Thoracic aorta (tissue), 2 donors: Measurements from ENCODE around the gene SLC4A11. TPM values are rescaled to one million over a fixed set of nuclear protein-coding genes. Genes with fewer than 3 reads are reported as not detected.
"Not testable (repeated sequence)": the region's sequence is repeated elsewhere in the genome, so short reads cannot be mapped to it uniquely, and the experiment has no call there.

Experiments used
- ATAC-seq: fragments of 150-250 bp; one replicate; pipeline ENCODE4 v1.8.0; 2017; ENCODE audit warnings: low read depth; ENCODE audit not compliant: insufficient number of reproducible peaks, low FRiP score
- DNase-seq: peaks from one replicate; pipeline ENCODE4 v3.0.0-alpha.2; 2020; ENCODE audit warnings: low spot score
- H3K27ac ChIP-seq, 2 donors: fragments of 200-600 bp; sonication (generic); 1 replicate in 1 of 2; 2 replicates in 1 of 2; pipeline ENCODE4 v1.5.1; 2016; ENCODE audit warnings: mild to moderate bottlenecking in 2 of 2, moderate library complexity in 2 of 2
- H3K27me3 ChIP-seq: fragments of 200-600 bp; sonication (generic); replicated peaks from 2 replicates; pipeline ENCODE4 v1.6.0; 2016; ENCODE audit warnings: mild to moderate bottlenecking; ENCODE audit not compliant: insufficient read depth
- H3K36me3 ChIP-seq: fragments of 200-600 bp; sonication (generic); one replicate; pipeline ENCODE4 v1.5.1; 2016
- H3K4me1 ChIP-seq, 2 donors: fragments of 200-600 bp; sonication (generic); 1 replicate in 1 of 2; 2 replicates in 1 of 2; pipeline versions ENCODE4 v1.5.1 to v1.6.0; 2016; ENCODE audit warnings: low read depth in 2 of 2, mild to moderate bottlenecking in 1 of 2; ENCODE audit not compliant: control insufficient read depth in 1 of 2
- H3K4me3 ChIP-seq: fragments of 200-600 bp; sonication (generic); 2 replicates; pipeline ENCODE4 v1.5.1; 2016; ENCODE audit warnings: mild to moderate bottlenecking
- H3K9me3 ChIP-seq: fragments of 200-600 bp; sonication (generic); 2 replicates; pipeline ENCODE4 v1.5.1; 2016
- total RNA-seq, 2 donors: library from RNA; depleted of rRNA; stranded (reverse); fragments of >200 nt; gene quantifications; one replicate each; pipeline versions ENCODE4 v1.1.0 to v1.2.3, GENCODE V29; 2016
- TF ChIP-seq, protein P1 (sequence below): fragments of 200-600 bp; sonication (generic); IDR thresholded peaks from one replicate; pipeline ENCODE4 v1.5.1; 2019; ENCODE audit warnings: antibody characterized with exemption

The SLC4A11 gene
- total RNA-seq, 2 donors from 2014 or later: 0.27 TPM; not detected in 1

DNA sequence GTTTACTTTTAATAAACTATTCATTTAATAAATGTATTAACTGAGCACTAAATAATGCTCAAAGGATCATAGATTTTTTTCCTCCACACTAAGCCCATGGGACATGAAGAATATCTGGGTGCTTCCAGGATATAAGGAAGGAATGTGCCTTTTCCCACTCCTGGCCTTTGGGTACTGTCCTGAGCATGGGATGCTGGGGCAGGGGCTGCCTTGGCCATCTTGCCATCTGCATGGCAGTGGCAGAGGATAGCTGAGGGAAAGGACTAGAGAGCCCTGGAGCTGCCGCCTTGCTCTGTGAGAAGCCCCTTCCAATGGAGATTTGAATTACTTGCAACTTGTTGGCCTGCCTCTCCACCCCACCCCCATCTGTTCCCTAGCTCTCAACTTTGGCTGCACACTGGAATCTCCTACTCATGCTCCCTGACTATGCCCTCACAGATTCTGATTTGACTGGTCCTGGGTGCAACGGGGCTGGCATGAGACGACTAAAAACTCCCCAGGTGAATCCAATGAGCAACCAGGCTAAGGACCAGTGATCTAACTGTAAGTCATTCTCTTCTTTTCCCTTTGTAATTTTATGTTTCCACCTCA is 50.1 kb downstream of the SLC4A11 start:
- H3K9me3 ChIP-seq: no peaks in the 10 kb centered on the region
- no peak overlapping the region for H3K27ac ChIP-seq
- TF ChIP-seq, protein P1, sequence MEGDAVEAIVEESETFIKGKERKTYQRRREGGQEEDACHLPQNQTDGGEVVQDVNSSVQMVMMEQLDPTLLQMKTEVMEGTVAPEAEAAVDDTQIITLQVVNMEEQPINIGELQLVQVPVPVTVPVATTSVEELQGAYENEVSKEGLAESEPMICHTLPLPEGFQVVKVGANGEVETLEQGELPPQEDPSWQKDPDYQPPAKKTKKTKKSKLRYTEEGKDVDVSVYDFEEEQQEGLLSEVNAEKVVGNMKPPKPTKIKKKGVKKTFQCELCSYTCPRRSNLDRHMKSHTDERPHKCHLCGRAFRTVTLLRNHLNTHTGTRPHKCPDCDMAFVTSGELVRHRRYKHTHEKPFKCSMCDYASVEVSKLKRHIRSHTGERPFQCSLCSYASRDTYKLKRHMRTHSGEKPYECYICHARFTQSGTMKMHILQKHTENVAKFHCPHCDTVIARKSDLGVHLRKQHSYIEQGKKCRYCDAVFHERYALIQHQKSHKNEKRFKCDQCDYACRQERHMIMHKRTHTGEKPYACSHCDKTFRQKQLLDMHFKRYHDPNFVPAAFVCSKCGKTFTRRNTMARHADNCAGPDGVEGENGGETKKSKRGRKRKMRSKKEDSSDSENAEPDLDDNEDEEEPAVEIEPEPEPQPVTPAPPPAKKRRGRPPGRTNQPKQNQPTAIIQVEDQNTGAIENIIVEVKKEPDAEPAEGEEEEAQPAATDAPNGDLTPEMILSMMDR: no peak
- ATAC-seq (no peak), DNase-seq (no peak)
- no peaks in the 10 kb centered on the region for H3K4me1 ChIP-seq
- peaks cover 46% of the 10 kb centered on the region for H3K36me3 ChIP-seq
- no peaks in the 10 kb centered on the region for H3K27me3 ChIP-seq
- H3K4me3 ChIP-seq: no peak overlapping the region

GRCh38 chr20:3187861-3188260 is 51.1 kb downstream of the SLC4A11 start:
- not testable (repeated sequence) for ATAC-seq, H3K4me3 ChIP-seq, H3K4me1 ChIP-seq, H3K9me3 ChIP-seq, DNase-seq, H3K27me3 ChIP-seq, H3K27ac ChIP-seq
- peaks cover 36% of the 10 kb centered on the region for H3K36me3 ChIP-seq

DNA sequence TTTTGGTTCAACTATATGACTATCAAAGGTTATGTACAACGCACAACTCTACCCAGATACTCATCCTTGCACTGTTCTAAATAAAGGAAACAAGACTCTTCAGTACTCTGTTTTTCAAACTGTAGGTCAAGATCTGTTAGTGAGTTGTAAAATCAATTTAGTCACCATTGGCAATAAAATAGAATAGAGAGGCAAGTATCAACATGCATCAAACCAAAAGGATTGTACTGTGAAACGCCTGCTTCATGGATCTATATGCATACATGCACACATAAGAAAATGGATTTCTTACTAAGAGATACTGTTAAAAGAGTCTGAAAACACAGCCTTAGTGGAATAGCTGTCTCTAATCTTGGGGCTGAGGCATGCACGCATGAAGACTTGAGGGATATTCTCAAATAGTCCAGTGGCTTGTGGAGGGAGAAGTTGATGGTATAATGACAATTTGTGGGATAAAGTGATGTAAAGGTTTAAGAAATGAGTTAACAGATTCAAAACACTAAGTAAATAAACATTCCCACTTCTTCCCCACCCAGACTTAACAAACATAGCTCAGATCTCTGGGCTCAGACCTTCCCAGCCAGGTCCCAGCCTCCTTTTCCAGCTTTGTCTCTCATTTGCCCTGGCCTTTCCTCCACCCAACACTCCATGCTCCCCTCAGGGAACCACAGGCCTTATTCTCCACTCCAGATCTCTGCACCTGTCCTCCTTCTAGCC is 54.9 kb downstream of the SLC4A11 start:
- no peak for DNase-seq
- Histone ChIP-seq H3K27me3 (no peaks in the 10 kb centered on the region), H3K36me3 (peaks cover 3% of the 10 kb centered on the region), H3K27ac (no peak overlapping the region), H3K4me3 (no peak overlapping the region), H3K9me3 (no peaks in the 10 kb centered on the region), H3K4me1 (no peaks in the 10 kb centered on the region)
- TF ChIP-seq, protein P1: no peak
- ATAC-seq: no peak

DNA sequence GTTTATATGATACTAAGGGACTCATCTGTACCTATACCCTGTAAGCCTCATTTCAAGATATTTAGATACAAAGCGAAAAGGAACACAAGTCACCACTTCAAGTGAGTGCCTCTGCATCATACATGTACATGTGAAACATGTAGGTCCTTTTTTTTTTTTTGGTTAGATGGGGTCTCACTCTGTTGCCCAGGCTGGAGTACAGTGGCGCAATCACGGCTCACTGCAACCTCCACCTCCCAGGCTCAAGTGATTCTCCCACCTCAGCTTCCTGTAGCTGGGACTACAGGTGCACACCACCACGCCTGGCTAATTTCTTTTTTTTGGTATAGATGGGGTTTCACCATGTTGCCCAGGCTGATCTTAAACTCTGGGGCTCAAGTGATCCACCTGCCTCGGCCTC is 56.6 kb downstream of the SLC4A11 start:
- DNase-seq: not testable (repeated sequence)

DNA sequence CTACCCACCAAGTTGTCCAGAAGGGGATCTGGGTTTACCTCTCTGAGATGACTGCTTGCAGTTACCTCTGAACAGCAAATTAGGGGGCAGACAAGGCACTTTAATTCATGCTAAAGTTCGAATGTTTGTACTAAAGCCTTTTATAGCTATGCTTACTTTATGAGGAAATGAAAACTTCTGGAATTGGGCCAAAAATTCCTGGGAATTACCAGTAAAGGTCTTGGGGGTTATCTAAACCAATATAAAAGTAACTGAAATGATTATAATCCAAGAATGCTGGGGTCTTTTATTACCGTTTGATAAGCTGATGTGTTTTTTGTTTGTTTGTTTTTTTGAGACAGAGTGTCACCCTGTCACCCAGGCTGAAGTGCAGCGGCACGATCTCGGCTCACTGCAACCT is 57.7 kb downstream of the SLC4A11 start:
- TF ChIP-seq, protein P1: no peak
- H3K36me3 ChIP-seq: peaks cover 3% of the 10 kb centered on the region
- H3K4me1 ChIP-seq: no peaks in the 10 kb centered on the region
- ATAC-seq: no peak
- no peak for DNase-seq
- H3K4me3 ChIP-seq: no peak overlapping the region
- H3K27ac ChIP-seq: no peak overlapping the region
- no peaks in the 10 kb centered on the region for H3K9me3 ChIP-seq
- no peaks in the 10 kb centered on the region for H3K27me3 ChIP-seq

More for the DNA sequence above, 56.6 kb downstream of the SLC4A11 start:
- not testable (repeated sequence) for H3K27me3 ChIP-seq, H3K9me3 ChIP-seq, H3K27ac ChIP-seq, H3K36me3 ChIP-seq, ATAC-seq, H3K4me3 ChIP-seq, H3K4me1 ChIP-seq

GRCh38 chr20:3180319-3180718 is 58.7 kb downstream of the SLC4A11 start:
- no peaks in the 10 kb centered on the region for H3K9me3 ChIP-seq
- H3K4me1 ChIP-seq: peaks cover 0 to 2% of the 10 kb centered on the region in 2 donors
- TF ChIP-seq, protein P1: no peak
- ATAC-seq: no peak
- H3K27ac ChIP-seq: no peak overlapping the region
- peaks cover 3% of the 10 kb centered on the region for H3K36me3 ChIP-seq
- H3K27me3 ChIP-seq: no peaks in the 10 kb centered on the region
- DNase-seq: no peak
- no peak overlapping the region for H3K4me3 ChIP-seq
